Measurements from ENCODE around the gene FAM236D. TPM values are rescaled to one million over a fixed set of nuclear protein-coding genes. Genes with fewer than 3 reads are reported as not detected.
"Not testable (repeated sequence)": the region's sequence is repeated elsewhere in the genome, so short reads cannot be mapped to it uniquely, and the experiment has no call there.

FAM236D gene
- total RNA-seq: not detected

DNA sequence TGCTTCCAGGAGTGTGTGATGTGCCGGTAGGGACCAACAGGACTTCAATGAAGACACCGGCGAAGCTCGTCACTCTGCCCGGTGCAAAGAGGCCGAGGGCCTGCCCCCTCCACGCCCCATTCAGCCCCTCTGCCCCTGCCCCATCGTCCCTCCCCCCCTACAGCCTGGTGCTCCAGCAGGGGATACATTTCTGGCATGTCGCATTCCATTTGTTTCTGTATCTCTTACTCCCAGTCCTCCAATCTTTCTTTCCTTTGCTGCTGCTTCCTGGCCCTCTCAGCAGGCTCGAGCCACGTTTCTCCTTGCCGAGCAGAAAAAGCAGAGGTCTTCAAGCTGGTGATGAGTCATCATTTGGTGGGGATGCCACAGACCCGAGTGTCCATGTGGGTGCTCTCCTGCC lies at the start of gene FAM236D:
Gene FAM236D, minus strand, starts transcription at position 101 of the 400 bp plus-strand sequence. Its CDS starts 100 bp downstream, at position 1.
- WGBS, 10 experiments: no CpG with 5 or more reads among the region's 13 CpGs

DNA sequence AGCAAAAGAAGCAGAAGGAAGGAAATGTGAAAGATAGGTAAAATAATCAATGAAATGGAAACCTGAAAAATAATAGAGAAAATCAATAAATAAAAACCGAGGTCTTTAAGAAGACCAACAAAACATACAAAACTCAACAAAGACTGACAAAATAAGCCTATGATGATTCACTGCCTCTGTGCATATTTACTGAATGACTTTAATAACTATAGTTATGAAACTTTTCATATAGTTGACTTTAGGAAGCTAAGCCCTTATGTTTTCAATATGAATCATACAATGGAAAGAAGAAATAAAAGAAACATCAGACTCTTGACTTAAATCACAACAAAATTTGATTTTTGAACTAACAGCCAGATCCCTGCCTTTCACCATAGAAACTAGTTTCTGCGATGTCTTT lies 29.5 kb upstream of the FAM236D start:
- in situ Hi-C loops (cut with MboI; ENCODE audit: low pct_unique_long_range_greater_than_20kb in 2 of 9, low sequenced_read_pairs in 9 of 9, unreplicated experiment in 9 of 9); ATAC-seq (replicated peaks in 6 of 8); H3K4me1 ChIP-seq (replicated peaks in 1 of 2); H3K4me3 ChIP-seq; H3K27ac ChIP-seq: not testable (repeated sequence)
- no CpG with 5 or more reads among the region's 2 CpGs for WGBS, 10 experiments

More for the DNA sequence above, at the start of gene FAM236D:
- H3K4me3 ChIP-seq; H3K27ac ChIP-seq; in situ Hi-C loops (cut with MboI; ENCODE audit: low pct_unique_long_range_greater_than_20kb in 2 of 9, low sequenced_read_pairs in 9 of 9, unreplicated experiment in 9 of 9); H3K4me1 ChIP-seq (replicated peaks in 1 of 2); ATAC-seq (replicated peaks in 6 of 8): not testable (repeated sequence)

DNA sequence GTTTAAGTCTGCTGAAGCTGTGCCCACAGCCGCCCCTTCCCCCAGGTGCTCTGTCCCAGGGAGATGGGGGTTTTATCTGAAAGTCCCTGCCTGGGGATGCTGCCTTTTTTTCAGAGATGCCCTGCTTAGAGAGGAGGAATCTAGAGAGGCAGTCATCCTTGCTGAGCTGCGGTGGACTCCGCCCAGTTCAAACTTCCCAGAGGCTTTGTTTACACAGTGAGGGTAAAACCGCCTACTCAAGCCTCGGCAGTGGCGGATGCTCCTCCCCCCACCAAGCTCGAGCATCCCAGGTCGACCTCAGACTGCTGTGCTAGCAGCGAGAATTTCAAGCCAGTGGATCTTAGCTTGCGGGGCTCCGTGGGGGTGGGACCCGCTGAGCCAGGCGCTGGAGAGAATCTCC lies 22.7 kb upstream of the FAM236D start:
- H3K4me3 ChIP-seq; H3K4me1 ChIP-seq (replicated peaks in 1 of 2); ATAC-seq (replicated peaks in 6 of 8); in situ Hi-C loops (cut with MboI; ENCODE audit: low pct_unique_long_range_greater_than_20kb in 2 of 9, low sequenced_read_pairs in 9 of 9, unreplicated experiment in 9 of 9); H3K27ac ChIP-seq: not testable (repeated sequence)
- no CpG with 5 or more reads among the region's 13 CpGs for WGBS, 10 experiments

DNA sequence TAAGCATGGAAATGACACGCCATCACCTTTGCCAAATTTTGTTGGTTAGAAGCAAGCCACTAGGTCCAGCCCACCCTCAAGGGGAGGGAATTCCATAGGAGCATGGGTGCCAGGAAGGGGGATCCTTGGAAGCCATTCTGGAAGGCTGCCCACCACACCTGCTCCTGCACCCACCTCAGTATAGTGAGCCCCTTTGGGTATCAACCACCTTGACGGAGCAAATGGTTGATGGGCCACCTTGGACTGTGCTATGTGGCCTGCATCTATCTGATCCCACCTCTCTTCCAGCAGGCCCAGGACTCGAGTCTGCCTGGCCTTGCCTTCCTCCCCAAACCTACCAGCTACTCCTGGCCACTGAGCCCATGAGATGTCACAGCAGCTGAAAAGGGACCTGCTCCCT lies 17.6 kb downstream of the FAM236D start:
- H3K4me3 ChIP-seq; ATAC-seq (replicated peaks in 6 of 8); H3K27ac ChIP-seq; H3K4me1 ChIP-seq (replicated peaks in 1 of 2); in situ Hi-C loops (cut with MboI; ENCODE audit: low pct_unique_long_range_greater_than_20kb in 2 of 9, low sequenced_read_pairs in 9 of 9, unreplicated experiment in 9 of 9): not testable (repeated sequence)
- WGBS, 10 experiments: no CpG with 5 or more reads among the region's 3 CpGs

DNA sequence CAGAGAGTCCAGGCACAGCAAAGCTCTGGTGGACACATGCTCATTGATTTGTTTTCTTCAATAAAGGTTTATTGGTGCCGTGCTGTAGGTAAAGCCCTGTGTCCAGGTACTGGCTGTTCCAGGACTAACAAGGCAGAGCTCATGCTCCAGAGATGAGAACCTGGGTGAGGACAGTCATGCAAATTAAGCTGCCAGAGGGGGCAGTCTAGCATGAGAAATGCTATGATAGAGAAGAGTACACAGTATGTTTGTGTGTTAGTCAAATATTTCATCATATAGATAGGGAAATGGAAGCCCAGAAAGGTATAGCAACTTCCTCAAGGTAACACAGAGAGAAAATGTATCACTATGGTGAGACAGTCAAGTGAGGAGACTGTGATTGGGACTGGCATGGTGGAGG lies 19.9 kb downstream of the FAM236D start:
- WGBS, 10 experiments: no CpG with 5 or more reads among the region's 1 CpG
- H3K27ac ChIP-seq; H3K4me3 ChIP-seq; in situ Hi-C loops (cut with MboI; ENCODE audit: low pct_unique_long_range_greater_than_20kb in 2 of 9, low sequenced_read_pairs in 9 of 9, unreplicated experiment in 9 of 9); H3K4me1 ChIP-seq (replicated peaks in 1 of 2); ATAC-seq (replicated peaks in 6 of 8): not testable (repeated sequence)

DNA sequence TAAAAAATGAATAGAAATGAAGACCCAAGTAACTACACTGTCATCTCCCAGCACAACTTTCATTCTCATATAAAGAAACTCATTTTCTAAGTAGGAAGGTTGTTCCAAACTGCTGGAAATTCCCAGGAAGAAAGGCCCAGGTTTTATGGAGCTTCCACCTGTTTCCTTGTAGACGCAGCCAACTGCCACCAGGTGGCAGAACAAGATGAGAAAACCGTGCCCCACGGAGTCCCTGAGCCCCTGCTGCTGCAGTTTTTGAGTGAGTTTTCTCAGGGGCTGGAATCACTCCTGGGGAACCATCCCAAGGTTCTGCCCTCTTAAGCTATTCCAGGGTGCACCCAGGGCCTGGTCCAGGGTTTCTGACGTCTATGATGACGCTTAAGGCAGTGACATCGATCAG lies 24.0 kb downstream of the FAM236D start:
- H3K27ac ChIP-seq; H3K4me1 ChIP-seq (replicated peaks in 1 of 2); in situ Hi-C loops (cut with MboI; ENCODE audit: low pct_unique_long_range_greater_than_20kb in 2 of 9, low sequenced_read_pairs in 9 of 9, unreplicated experiment in 9 of 9); H3K4me3 ChIP-seq: not testable (repeated sequence)
- WGBS, 10 experiments: no CpG with 5 or more reads among the region's 6 CpGs
- peak in 5 of 8 experiments; percentile 28 to 74 (median 40) for ATAC-seq (replicated peaks in 6 of 8)

DNA sequence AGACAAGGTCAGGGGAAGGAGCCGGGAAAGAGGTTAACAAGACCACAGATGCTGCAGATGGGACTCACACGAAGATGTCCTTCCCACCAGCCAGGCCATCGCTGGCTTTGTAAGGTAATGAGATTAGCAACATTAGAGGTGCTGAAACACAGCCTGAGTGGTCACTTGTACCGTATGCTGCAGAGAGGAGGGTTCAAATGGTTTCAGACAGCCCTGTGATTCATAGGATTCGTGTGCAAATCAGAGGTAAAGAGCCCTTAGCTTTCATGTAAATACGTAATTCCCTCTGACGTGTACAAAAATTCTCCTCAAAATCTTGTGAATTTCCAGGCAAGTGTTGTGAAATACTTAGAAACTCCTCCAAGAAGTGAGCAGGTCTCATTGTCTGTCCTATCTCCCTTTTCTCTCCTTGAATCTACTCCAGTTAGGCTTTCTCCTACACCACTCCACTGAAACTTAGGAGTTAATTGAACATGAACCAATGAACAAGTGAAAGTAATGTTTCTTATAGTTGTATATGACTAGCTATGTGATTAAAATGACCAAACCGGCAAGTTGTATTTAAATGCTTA lies 24.6 kb downstream of the FAM236D start:
- in situ Hi-C loops (cut with MboI; ENCODE audit: low pct_unique_long_range_greater_than_20kb in 2 of 9, low sequenced_read_pairs in 9 of 9, unreplicated experiment in 9 of 9); ATAC-seq (replicated peaks in 6 of 8): not testable (repeated sequence)
- WGBS, 10 experiments: no CpG with 5 or more reads among the region's 8 CpGs

DNA sequence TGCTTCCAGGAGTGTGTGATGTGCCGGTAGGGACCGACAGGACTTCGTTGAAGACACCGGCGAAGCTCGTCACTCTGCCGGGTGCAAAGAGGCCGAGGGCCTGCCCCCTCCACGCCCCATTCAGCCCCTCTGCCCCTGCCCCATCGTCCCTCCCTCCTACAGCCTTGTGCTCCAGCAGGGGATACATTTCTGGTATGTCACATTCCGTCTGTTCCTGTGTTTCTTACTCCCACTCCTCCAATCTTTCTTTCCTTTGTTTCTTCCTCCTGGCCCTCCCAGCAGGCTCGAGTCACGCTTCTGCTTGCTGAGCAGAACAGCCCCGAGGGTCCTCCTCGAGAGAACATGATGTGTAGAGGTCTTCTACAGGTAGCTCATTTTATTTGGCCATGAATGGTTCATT lies 25.4 kb downstream of the FAM236D start, which contains the start of gene FAM236B:
Gene FAM236B, minus strand, starts transcription at position 101 of the 400 bp plus-strand sequence. Its CDS starts 100 bp downstream, at position 1.
- H3K27ac ChIP-seq; in situ Hi-C loops (cut with MboI; ENCODE audit: low pct_unique_long_range_greater_than_20kb in 2 of 9, low sequenced_read_pairs in 9 of 9, unreplicated experiment in 9 of 9); H3K4me1 ChIP-seq (replicated peaks in 1 of 2); ATAC-seq (replicated peaks in 6 of 8); H3K4me3 ChIP-seq: not testable (repeated sequence)
- no CpG with 5 or more reads among the region's 15 CpGs for WGBS, 10 experiments

More for the DNA sequence above, 24.6 kb downstream of the FAM236D start:
- not testable (repeated sequence) for H3K4me3 ChIP-seq; H3K27ac ChIP-seq; H3K4me1 ChIP-seq (replicated peaks in 1 of 2)

DNA sequence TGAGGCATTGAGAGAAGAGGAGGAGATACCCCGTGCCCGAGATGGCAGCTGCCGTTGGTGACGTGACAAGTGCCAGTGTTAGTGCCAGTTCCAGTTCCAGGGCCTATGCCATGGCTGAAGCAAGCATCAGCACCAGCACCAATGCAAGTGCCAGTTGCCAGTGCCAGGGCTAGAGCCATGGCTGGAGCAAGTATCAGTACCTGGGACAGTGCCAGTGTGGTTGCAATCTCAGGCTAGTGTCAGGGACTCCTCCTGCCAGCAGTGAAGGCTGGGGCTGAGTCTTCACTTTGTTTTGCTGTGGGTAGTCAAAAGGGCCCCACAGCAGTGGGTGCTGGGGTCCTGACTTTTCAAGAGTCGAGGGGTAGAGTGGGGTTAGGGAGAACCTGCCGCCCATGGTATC lies 29.9 kb downstream of the FAM236D start:
- H3K27ac ChIP-seq; H3K4me1 ChIP-seq (replicated peaks in 1 of 2); H3K4me3 ChIP-seq; ATAC-seq (replicated peaks in 6 of 8); in situ Hi-C loops (cut with MboI; ENCODE audit: low pct_unique_long_range_greater_than_20kb in 2 of 9, low sequenced_read_pairs in 9 of 9, unreplicated experiment in 9 of 9): not testable (repeated sequence)
- no CpG with 5 or more reads among the region's 6 CpGs for WGBS, 10 experiments

DNA sequence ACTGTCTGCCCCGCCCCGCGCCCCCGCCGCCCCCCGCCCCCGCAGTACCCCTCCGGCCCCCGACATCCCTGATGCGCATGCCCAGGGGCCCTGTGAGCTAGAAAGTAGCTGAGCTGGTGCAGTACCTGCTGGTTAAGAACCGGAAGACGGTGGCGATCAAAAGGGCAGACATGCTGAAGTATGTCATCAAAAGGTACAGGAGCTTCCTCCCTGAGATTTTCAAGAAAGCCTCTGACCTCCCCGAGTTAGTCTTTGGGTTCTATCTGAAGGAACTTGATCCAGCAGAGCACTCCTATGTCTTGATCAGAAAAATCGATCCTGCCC lies 30.6 kb downstream of the FAM236D start:
- in situ Hi-C loops (cut with MboI; ENCODE audit: low pct_unique_long_range_greater_than_20kb in 2 of 9, low sequenced_read_pairs in 9 of 9, unreplicated experiment in 9 of 9); H3K27ac ChIP-seq; H3K4me1 ChIP-seq (replicated peaks in 1 of 2); H3K4me3 ChIP-seq: not testable (repeated sequence)
- peak in 6 of 8 experiments; percentile 48 to 80 (median 74) for ATAC-seq (replicated peaks in 6 of 8)
- no CpG with 5 or more reads among the region's 15 CpGs for WGBS, 10 experiments

DNA sequence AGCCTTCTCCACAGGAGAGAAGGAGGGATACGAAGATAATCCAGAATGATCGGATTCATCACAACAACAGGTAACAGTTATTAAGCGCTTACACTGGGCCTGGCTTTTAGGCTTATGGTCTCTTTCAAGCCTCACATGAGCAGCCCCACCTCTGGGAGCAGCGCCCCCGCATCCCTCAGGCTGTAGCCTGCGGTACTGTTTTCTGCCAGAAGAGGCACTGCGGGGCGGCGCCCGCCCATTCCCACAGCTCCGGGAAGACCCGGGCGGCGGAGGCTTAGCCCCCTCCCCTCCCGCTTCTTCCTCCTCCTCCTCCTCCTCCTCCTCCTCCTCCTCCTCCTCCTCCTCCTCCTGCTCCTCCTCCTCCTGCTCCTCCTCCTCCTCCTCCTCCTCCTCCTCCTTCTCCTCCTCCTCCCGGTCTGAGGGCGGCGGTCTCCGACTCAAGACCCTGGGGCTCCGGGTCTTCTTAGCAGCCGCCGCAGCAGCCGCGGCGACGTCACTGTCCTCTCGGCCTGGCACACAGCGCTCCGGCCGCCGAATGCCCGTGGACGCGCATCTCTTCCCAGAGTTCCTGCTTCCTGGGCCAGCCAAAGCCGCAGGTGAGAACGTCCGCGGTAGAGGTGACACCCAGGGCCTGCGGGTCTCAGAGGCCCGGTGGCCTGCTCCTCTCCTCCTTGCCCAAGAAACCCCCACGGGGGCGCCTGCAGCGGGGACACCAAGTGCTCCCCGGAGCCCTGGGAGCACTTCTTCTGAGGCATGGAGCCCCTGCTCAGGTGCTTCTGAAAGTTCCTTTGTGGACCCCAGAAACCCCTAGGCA lies 31.1 kb downstream of the FAM236D start, which contains the start of gene DMRTC1B:
Gene DMRTC1B, plus strand, starts transcription at position 238 of the 814 bp plus-strand sequence. CDS start 68,246 bp downstream, outside the sequence.
- in situ Hi-C loops (cut with MboI; ENCODE audit: low pct_unique_long_range_greater_than_20kb in 2 of 9, low sequenced_read_pairs in 9 of 9, unreplicated experiment in 9 of 9); H3K4me1 ChIP-seq (replicated peaks in 1 of 2); H3K4me3 ChIP-seq; H3K27ac ChIP-seq: not testable (repeated sequence)
- WGBS, 10 experiments: no CpG with 5 or more reads among the region's 44 CpGs
- peak in 7 of 8 experiments; percentile 21 to 95 (median 92) for ATAC-seq (replicated peaks in 6 of 8)

DNA sequence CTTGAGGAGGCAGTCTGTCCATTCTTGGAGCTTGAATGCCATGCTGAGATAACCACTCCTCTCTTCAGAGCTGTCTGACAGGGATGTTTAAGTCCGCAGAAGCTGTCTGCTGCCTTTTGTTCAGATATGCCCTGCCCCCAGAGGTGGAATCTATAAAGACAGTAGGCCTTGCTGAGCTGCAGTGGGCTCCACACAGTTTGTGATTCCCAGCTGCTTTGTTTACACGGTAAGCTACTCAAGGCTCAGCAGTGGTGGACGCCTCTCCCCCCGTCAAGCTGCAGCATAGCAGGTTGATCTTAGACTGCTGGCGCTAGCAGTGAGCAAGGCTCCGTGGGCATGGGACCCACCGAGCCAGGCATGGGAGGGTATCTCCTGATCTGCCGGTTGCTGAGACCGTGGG lies 47.6 kb downstream of the FAM236D start:
- H3K27ac ChIP-seq; H3K4me1 ChIP-seq (replicated peaks in 1 of 2); in situ Hi-C loops (cut with MboI; ENCODE audit: low pct_unique_long_range_greater_than_20kb in 2 of 9, low sequenced_read_pairs in 9 of 9, unreplicated experiment in 9 of 9); H3K4me3 ChIP-seq: not testable (repeated sequence)
- WGBS, 10 experiments: no CpG with 5 or more reads among the region's 9 CpGs
- peak in 1 of 8 experiments; percentile 35 for ATAC-seq (replicated peaks in 6 of 8)
